ENCODE measurements around the gene NEAT1.

DNA sequence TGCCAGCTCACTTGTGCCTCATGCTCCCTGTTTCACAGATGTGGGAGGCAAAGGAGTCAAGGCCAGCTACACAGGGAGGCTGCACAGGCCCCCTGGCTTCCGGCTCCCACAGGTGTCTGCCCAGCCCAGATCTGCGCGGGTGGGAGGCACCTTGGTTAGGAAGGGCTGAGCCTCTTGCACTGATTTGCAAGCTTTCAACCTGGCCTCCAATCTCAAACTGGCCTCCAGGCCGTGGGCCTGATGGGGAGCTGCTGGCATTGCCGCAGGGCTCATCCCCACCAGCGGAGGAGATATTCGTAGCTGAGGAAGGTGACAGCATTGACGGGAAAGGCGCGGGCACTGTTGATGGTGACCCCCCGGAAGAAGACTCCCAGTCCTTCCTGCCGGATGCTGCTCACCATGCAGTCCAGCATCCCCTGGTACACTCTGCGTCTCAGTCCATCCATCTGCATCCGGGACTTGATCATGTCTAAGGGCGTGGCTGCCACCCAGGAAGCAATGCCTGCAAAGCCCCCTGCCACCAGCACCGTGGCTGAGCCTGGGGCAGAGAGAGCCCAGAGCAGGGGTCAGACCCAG is 46.4 kb upstream of the NEAT1 start:
- TF ChIP-seq GATA3 (IDR thresholded peaks at IDR 0.05; ENCODE audit: low read depth, low read length) (no peak), GATA2 (IDR thresholded peaks at IDR 0.05; ENCODE audit: low read depth, low read length) (no peak)
